Left forelimb (tissue), 1 donor: Measurements from ENCODE around the gene TMEM87B.
A peak's percentile ranks its signal among the peaks of the same experiment; 100 is the strongest.
"Not testable (repeated sequence)": the region's sequence is repeated elsewhere in the genome, so short reads cannot be mapped to it uniquely, and the experiment has no call there.

Source experiments
- DNase-seq: peaks from one replicate; pipeline ENCODE4 v3.0.0-alpha.2; 2018; ENCODE audit warnings: low spot score

TMEM87B gene

DNA sequence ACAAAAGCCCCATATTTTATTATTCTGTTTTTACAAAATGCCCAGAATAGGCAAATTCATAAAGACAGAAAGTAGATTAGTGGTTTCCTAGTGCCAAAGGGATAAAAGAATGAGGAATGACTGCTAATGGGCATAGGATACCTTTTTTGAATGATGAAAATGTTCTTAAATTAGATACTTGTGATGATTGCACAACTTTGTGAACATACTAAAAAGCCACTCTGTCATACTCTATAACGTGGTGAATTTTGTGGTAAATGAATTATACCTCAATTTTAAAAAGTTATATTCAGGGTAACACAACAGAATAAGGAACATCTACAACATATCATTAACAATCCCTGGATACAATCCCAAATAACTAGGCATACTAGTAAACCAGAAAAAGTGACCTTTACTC lies 74.0 kb downstream of the TMEM87B start:
- DNase-seq: no peak

DNA sequence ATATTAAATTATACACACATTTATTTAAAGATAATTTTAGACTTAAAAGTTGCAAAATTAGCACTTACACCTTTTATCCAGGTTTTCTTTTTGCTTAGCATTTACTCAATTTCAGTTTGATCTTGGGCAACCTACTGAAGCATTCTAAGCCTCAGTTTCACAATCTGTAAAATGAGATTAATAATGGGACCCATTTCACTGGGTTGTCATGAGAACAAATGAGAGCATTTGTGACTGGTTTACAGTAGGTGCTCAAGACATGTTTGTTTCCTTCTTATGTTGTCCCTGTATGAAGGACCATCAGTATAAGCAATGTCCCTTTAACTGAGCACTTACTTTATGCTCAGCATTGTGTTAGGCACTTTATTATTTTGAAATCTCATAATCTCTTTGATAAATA lies 78.3 kb downstream of the TMEM87B start:
- DNase-seq: no peak

DNA sequence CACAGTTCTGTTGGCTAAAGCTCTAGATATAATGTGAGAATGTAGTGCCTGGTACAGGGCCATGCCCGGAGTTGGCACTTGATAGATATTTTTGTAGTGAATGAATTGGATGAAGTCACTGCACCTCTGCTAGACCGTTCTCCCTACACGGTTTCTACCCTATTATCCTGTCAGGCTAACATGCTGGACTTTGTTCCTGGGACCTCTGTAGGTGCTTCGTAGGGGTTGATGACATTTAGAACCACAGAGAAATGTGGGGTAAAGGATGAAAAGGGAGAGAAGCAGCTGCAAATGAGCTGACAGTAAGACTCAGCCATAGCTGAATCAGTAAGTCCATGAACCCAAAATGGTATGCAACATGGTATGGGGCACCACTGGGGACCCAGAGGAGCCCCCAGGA lies 79.1 kb downstream of the TMEM87B start:
- no peak for DNase-seq

DNA sequence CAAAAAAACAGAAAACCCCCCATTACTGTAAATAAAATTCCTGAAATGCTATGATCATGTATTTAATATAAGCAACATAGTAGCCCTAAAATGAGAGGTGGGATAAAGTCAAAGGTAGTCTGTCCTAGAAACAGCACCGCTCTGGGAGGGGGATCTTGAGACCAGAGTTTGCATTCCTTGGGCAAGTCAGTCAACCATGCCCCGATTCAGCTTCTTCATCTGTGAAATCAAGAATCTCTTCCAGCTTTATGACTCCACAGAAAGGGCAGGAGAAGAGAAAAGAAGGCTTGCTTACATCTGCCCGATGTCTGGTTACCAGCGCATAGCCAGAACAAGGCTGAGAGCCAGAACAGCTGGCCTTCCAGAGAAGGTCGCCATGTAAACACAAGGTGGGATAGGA lies 81.0 kb downstream of the TMEM87B start:
- no peak for DNase-seq

DNA sequence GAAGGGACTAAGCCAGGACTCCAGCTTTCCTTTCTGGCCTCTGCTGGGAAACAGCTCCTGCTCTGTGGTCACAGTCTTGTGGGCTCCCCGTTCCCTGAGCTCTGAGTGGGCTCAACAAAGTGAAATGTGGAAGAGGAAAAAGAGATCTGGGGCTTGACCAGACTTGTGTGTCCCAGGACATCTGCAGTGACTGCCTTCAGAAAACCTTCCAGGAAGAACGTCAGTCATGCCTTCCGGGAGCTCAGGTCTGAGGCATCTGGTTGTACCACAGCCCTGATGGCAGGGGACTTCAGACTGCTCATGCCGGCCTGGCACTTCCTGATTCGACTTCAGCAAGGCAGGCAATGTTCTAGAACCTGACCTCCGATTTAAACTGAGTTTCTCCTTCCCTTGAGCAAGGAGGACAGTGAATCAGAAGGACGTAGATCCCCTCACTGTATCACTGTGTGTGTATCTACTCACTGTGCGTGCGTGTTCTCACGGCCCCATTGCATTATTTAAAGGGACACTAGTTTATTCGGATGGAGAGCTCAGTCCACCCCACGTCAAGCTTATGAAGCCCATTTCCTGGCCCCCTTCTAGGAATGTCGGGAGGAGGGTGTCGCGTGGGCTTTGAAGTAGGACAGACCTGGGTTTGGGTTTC lies 82.6 kb downstream of the TMEM87B start:
- no peak for DNase-seq

DNA sequence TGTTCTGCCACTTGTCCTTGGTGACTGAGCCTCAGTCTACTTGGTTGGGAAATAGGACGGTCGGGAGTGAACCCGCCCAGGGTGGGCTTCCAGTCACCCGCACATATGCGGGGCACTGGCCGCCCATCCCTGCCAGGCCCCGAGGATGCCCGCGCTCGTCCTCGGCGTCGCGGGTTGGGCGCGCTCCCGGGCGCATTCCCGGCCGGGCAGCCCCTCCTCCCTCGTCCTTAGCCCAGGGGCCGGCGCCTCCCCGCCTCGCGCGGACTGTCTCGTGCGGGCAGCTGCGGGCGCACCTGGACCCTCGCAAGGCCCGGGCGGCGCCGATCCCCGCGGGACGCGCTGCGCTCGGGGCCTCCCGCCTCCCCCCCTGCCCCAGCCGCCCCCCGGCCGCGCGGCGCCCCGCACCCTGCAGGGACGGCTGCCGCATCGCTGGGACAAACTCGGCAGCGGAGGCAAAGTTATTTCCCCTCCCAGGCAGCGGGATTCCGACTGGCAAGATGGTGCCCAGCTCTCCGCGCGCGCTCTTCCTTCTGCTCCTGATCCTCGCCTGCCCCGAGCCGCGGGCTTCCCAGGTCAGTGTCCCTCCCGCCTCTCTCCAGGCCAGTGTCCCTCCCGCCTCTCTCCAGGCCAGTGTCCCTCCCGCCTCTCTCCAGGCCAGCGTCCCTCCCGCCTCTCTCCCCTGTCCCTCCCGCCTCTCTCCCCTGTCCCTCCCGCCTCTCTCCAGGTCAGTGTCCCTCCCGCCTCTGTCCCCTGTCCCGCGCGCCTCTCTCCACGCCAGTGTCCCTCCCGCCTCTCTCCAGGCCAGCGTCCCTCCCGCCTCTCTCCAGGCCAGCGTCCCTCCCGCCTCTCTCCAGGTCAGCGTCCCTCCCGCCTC lies 83.3 kb downstream of the TMEM87B start, which contains the start of gene FBLN7:
Gene FBLN7 (plus strand): TSS at position 227 of the 874 bp plus-strand sequence. CDS start 271 bp downstream, at position 498.
- DNase-seq: no peak

DNA sequence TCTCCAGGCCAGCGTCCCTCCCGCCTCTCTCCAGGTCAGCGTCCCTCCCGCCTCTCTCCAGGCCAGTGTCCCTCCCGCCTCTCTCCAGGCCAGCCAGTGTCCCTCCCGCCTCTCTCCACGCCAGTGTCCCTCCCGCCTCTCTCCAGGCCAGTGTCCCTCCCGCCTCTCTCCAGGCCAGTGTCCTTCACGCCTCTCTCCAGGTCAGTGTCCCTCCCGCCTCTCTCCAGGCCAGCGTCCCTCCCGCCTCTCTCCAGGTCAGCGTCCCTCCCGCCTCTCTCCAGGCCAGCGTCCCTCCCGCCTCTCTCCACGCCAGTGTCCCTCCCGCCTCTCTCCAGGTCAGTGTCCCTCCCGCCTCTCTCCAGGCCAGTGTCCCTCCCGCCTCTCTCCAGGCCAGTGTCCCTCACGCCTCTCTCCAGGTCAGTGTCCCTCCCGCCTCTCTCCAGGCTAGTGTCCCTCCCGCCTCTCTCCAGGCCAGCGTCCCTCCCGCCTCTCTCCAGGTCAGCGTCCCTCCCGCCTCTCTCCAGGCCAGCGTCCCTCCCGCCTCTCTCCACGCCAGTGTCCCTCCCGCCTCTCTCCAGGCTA lies 84.1 kb downstream of the TMEM87B start:
- not testable (repeated sequence) for DNase-seq

DNA sequence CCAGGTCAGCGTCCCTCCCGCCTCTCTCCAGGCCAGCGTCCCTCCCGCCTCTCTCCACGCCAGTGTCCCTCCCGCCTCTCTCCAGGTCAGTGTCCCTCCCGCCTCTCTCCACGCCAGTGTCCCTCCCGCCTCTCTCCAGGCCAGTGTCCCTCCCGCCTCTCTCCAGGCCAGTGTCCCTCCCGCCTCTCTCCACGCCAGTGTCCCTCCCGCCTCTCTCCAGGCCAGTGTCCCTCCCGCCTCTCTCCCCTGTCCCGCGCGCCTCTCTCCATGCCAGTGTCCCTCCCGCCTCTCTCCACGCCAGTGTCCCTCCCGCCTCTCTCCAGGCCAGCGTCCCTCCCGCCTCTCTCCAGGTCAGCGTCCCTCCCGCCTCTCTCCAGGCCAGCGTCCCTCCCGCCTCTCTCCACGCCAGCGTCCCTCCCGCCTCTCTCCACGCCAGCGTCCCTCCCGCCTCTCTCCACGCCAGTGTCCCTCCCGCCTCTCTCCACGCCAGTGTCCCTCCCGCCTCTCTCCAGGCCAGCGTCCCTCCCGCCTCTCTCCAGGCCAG lies 84.7 kb downstream of the TMEM87B start:
- DNase-seq: not testable (repeated sequence)

DNA sequence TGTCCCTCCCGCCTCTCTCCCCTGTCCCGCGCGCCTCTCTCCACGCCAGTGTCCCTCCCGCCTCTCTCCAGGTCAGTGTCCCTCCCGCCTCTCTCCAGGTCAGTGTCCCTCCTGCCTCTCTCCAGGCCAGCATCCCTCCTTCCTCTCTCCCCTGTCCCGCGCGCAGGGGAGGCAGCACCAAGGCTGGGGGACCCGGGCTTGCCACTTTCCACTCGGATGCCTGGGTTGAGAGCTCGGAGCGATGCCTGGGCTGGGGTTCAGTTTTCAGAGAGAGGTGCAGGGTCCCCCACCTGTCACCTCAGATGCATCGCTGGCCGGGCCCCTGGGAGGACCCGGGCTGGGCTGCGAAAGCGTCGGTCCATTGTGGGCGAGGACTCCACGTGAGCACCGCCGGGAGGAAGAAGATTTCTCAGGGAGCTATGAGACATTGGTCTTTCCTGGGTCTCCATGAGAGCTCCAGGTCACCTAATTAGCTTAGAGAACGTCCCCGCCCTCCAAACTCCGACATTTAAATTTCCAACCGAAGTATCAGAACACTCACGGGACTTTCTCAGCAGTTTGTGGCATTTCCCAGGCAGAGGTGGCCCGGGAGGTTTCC lies 85.2 kb downstream of the TMEM87B start:
- DNase-seq: no peak

DNA sequence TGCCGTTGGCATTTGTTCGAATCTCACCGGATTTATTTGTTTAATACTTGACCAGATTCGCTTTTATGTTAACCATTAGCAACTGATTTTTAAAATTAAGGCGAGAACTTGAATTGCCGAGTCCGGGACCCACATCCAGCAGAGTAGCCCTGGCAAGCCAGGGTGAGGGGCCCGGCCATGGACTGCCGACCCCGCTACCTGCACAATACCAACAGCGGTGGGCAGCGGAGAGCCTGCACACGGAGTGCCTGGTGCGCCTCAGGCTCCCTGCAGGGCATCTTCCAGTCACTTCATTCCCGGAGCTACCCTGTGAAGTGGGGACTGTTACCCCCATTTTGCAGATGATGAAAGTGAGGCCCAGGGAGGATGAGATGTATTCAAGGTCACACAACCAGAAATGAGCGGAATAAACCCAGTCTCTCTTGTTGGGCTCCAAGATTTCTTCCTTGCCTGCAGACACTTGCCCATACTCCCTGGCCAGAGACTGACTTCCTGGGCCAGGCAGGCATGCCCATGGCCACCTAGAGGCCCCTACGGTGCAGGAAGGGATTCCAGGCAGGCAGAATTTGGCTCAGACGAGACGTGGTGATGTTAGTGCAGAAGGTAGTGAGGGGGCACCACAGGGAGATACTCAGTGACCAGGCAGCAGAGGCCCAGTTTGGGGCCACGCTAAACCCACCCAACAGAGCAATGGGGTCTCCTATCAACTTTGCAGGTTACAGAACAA lies 86.0 kb downstream of the TMEM87B start:
- no peak for DNase-seq

DNA sequence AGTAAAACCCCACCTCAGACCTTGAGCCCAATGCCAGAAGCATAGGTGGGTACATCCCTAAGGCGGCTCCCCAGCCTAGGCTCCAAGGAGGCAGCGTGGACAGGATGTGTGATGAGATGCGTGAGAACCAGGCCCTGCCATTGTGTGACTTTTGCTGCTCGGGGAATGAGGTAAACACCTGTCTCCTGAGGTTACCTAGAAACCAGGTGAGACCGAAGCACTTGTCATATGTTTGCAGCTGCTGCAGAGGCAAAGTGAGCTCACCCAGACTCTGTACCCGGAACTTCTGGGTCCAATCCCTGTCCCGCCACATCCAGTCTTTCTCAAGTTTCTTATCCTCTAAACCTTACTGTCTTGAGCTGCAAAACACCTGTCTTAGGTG lies 86.5 kb downstream of the TMEM87B start:
- DNase-seq: no peak

DNA sequence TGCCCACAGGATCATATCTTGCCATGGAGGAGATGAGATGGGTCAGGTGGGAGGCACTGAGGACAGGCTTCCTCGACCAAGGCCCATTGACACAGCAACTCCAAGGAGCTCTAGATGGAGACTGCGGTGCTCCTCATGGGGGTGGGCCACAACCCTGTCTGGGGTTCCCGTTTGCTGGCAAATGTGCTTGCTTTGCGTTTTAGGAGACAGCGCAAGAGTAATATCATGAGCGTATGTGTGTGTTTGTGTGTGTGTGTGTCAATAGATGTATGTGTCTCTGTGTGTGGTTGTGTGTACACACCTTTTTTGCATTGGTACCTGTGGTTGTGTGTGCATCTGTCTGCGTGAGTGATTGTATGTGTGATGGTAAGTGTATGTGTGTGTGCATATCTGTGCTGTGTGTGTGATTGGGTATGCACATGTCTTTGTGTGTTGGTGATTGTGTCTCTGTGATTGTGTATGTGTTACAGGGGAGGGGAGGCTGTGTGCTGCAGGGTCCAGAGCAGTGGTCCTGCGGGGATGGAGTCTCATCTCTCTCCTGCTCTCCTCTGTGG lies 87.5 kb downstream of the TMEM87B start:
- no peak for DNase-seq

DNA sequence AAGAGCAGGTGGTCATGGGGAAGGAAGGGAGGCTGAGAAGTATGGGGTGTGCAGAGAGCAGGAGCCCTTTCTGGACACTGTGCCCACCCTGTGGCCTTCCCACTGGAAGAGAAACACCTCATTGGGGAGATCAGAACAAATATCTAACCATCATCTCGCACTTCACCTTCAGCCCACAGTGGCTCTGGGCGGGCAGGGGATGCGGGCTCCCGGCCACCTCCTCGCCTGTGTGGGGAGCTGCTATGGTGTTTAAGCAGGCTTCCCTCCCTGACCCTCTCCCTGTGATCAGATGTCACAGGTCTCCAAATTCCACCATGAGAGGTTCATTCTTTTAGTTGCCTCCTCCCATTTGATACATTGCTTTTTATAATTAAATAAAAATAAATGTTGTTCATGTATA lies 88.1 kb downstream of the TMEM87B start:
- DNase-seq: no peak

DNA sequence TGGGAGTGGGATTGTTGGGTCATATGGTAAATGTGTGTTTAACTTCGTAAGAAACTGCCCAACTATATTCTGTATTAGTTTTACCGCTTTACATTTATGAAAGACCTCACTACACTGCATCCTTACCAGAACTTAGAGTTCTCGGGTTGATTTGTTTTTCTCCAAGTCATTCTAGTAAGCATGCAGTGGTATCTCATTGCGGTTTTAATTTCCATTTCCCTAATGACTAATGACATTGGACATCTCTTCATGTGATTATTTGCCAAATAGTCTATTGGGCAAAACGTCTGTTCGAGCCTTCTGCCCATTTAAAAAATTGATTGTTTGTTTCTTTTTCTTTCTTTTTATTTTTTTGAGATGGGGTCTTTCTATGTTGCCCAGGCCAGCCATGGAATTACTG lies 89.9 kb downstream of the TMEM87B start:
- DNase-seq: no peak

DNA sequence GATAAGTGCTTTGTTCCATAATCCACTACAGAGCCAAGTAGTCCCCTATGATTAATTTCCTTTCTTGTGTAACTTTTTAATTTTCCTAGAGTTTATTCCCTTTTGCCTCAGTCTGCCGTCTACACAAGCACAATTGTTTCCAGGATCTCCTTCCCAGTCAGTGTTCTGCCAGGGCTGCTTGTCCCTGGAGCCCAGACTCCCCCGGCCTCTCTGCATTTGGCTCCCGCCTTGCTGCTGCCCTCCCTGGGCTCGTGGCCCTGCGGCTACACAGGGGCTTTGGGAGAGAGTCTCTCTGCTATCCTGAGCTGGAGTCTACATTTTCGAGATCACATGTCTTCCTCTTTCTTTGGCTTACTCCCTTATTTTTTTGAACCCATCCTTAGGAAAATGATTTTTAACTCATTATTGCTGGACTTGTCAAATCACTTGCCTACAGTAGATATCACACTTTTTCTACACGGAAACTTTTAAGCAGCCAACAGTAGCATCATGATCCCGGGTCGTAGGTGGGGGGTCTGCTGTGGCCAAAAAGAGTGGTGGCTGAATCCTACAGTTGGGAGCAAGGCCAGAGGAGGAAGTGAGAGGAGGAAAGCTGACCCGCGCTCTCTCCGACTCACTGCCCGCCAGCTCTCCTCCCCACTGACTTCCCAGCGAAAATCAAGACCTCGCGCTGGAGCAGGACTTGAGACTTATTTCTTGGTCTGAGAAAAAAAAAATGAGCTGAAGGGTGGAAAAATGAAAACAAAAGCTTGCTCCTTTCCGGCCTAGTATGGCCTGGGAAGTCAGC lies 92.5 kb downstream of the TMEM87B start:
- DNase-seq: peak; percentile 69

DNA sequence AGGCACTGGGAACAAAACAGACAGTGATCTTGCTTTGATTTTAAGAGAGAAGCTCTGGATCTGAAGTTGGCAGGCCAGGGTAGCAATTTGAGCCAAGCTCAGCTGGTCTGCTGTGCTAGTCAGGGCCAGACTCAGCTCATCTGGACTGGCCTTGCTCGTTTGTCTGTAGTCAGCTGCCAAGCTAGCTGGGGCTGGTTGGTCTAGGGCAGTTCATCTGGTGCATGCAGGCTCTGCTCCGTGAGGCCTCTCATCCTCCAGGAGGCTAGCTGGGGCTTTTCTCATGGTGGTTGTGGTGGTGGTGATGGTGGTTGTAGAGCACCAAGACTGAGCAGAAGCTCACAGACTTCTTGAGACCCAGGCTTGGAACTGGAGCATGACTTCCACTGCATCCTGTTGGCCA lies 93.4 kb downstream of the TMEM87B start:
- DNase-seq: no peak

DNA sequence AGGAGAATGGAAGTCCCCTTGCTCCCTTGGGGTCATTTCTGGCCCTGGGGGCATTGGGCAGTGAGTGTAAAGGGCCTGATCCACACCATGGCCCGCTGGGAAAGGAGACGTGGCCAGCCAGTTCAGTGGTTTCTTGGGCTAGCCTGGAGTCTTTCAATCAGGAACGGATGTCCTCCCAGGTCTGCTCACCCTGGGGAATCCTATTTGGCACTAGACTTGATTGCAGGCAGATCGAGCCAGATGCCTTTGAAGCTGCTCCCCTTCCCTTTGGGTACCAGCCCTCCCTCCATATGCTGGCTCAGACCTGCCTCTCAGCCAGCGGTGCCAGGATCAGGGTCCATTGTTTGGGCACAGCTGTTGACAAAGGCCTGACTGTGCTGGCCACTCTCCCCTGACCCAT lies 94.1 kb downstream of the TMEM87B start:
- DNase-seq: no peak

DNA sequence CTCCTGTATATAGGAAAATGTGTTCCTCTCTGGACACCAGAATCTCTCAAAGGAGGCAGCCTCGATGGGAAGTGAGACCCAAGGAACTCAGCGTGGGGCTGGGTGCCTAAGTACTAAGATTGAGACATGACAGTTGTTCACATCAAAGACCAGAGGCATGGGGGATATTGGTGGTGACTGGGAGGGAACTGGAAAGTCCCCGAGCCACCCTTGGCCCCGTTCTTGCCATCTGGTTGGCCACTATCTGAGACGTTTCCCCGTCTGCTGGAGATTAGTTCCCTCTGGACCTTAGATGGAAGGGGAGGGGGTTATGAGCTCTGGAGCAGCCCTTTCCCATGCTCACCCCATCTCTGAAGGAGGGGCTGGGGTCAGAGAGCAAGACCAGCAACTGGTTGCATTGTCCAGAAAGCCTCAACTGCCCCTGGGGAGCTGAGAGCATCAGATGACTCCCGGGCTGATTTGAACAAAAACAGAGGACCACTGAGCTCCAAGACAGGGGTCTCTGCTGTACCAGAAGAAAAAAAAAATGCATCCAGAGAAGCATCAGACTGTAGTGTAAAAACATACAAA lies 94.9 kb downstream of the TMEM87B start:
- DNase-seq: no peak

DNA sequence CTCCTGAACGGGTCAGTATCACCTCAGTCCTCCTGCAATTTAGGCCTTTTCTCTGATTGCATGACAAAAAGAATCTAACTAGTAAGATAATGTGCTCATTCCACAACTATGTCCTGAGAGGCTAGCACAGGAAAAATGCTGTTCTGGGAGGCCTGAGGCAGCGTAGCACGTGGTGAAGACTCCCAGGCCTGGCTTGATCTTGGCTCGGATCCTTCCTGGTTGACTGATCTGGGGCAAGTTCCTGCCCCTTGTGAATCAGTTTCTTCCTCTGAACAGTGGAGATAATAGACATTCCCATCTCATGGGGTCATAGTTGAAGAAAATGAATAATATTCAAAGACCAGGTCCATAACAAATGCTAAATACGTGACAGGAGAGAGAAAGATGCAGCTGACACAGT lies 95.4 kb downstream of the TMEM87B start:
- DNase-seq: no peak

DNA sequence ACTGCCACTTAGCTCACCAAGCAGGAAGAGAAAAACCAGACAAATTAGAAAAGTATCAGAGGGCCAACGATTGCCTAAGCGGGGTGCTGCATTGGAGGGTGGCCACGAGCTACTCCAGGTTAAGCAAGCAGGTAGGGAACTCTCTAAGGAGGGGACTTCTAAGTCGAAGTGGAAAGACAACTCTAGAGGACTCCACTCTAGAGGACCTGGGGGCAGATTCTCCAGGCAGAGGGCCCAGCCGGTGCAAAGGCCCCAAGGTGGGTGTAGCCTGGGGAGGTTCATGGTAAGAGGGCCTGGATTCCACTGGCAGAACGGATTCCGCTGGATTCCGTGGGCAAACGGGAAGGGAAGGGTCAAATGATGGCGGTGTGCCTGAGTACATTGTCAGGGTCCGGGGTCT lies 95.8 kb downstream of the TMEM87B start:
- DNase-seq: no peak
